Measurements from ENCODE around the gene TMEM170B.

GRCh38 chr6:11552442-11552841, 14.9 kb downstream of the TMEM170B start:
- TF ChIP-seq EZH2 (IDR thresholded peaks at IDR 0.05; ENCODE audit: borderline replicate concordance, low read length) = no peak
- TF ChIP-seq CTCF (IDR thresholded peaks at IDR 0.05; ENCODE audit: low read length) = no peak

Data from OCI-LY1 (cell line).